GM21360 (cell line): Measurements from ENCODE around the gene UROS.

ENCODE experiments used
- ATAC-seq: cut with Tn5 transposase; IDR thresholded peaks from one replicate; pipeline ENCODE4 v1.9.1; 2021; ENCODE audit warnings: mild to moderate bottlenecking, moderate library complexity; ENCODE audit not compliant: unreplicated experiment

UROS gene

DNA sequence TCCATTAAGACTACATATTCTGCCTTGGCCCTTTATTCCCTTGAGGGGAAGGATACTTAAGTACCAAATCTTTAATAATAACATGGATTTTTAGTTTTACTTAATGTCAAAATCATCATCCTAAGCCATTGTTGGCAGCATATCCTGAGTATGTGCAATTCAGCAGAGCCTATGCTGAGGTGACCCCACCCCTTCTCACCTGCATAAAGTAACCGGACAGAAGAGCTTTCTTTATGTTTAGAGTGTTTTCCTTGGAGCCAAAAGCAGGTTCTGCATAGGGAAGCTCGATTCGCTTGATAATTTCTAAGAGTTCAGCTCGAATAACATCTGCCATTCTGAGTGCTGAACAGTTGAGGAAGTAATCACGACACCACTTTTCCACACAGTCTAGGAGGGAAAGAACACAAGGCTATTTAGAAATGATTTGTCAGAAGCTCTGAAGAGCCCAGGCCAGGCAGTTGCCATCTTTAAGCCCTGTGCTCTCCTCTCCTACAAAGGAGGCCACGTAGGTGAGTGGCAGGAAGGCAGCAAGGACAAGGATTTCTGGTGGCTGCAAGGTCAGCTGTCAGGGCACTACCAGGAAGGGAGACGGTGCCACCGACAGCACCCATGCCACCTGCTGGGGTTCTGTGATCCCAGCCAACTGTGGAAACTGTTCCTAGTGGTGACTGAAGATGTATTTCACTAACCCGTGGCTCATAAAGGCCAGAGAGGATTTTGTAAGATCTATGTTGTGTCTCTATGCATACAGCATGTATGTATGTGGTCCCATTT lies 15.9 kb upstream of the UROS start:
- no peak for ATAC-seq

GRCh38 chr10:125836746-125837145 lies 13.7 kb upstream of the UROS start:
- no peak for ATAC-seq

DNA sequence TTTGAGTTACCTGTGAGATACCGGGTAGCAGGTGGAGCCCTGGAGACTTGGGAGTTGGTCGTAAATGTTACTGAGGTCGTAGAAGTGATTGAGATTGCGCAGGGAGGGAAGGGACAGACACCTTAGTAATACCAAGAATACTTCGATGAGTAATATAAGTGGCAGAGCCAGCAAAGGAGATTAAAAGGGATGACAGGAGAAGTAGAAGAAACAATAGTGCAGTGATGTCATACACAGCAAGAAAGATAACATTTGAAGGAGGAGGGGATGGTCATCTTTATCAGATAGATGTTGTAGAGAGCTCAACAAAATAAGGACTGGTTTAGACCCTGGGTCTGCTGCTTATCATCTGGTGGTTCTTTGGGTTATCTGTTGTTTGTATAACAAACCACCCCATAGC lies 5.3 kb upstream of the UROS start:
- ATAC-seq: no peak

DNA sequence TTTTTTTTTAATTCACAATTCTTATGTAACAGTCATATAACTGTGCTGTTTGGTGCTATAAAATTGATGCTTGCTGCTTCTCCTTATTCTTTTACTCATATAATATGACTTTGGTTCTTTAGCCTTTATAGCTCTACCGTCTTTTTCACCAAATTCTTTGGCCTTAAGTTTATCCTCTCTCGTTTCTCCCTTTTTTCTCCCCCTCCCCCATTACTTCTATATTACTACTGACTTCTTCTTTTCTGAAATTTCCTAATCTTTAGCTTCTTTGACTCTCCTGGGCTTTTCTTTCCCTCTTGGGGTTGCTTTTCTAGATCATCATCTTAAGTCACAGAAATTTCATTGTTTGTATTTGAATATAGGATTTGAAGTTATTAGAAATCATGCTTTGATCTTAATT lies 4.1 kb upstream of the UROS start:
- no peak for ATAC-seq

DNA sequence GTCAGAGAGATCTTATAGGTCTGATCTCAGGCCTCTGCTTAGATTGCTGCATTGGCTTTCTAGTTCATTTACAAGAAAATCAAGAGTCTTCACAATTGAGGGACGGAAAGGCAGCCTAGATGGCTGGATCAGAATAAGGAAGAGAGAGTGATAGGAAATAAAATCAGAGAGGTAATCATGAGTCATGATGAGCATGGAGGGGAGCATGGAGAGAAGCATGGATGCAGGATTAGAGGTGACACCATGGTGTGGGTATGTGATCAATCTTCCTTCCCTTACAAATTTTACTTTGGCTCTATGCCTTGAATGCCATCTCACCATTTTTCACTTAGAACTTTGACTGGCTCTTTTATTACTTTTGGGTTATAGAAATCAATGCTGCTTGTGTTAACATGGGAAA lies 1.7 kb upstream of the UROS start:
- no peak for ATAC-seq

- ATAC-seq: peak; percentile 0
These were observed 699 bp upstream of the UROS start for GRCh38 chr10:125823663-125824251.

DNA sequence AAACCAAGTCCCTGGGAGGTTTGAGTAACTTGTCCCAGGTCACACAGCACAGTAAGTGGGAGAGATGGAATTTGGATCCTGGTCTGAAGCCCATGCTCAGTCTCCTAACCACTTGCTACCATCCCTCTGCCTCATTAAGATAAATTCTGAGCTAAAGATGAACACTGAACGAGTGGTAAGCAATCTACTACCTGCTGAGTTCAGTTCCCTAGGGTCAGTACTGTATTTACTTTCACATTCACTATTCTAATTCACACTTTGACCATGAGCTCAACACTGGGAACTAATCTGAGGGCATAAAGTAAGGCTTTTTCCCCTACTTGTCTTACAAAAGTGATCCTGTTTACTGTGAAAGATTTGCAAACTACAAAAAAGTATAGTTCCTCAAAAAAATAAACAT lies 2.4 kb downstream of the UROS start:
- ATAC-seq: peak; percentile 33

DNA sequence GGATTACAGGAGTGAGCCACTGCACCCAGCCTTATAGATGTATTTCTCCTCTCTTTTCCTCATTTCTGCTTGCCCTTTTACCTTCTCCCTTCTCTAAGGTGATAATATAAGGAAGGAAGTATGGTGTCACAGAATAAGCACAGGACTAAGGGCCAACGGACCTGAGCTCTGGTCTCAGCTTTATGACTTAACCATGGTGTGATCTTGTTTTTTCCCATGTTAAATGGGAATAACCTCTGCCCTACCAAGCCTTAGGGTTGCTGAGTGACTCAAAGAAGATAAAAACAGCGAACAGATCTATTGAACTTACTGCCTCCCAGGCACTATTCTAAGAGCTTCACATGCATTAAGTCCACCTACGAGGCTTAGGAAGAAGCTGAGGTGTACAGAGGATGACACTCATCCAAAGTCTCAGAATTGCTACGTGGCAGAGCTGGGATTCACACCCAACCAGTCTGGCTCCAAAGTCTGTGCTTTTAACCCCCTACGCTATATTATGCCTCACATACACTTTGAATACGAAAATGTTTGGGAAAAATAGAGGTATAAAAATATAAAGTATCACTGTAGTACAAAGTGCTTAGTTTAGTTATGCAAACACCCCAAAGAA lies 5.6 kb downstream of the UROS start:
- no peak for ATAC-seq

- ATAC-seq: no peak
These were observed 6.5 kb downstream of the UROS start for GRCh38 chr10:125816548-125816947.

- no peak for ATAC-seq
These were observed 7.3 kb downstream of the UROS start for GRCh38 chr10:125815764-125816163.

GRCh38 chr10:125812128-125812750 lies 10.8 kb downstream of the UROS start:
- no peak for ATAC-seq

DNA sequence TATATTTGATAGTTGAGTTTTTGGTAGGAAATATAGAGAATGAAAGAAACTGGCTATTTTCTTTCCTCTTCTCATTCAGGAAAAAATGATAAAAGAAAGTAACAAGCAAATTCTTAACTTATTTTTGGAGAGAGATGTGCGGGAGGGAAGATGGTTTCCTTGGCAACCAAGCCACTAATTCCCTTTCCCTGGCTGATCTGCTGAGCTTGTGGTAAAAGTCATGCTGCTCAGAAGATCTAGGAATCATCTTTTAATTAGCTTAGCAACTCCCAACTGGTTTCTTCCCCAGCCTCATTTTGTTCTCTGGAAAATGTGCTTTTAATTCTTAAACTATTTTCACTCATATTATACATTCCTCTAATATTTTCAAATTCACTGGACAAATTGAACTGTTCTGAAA lies 11.8 kb downstream of the UROS start:
- no peak for ATAC-seq

DNA sequence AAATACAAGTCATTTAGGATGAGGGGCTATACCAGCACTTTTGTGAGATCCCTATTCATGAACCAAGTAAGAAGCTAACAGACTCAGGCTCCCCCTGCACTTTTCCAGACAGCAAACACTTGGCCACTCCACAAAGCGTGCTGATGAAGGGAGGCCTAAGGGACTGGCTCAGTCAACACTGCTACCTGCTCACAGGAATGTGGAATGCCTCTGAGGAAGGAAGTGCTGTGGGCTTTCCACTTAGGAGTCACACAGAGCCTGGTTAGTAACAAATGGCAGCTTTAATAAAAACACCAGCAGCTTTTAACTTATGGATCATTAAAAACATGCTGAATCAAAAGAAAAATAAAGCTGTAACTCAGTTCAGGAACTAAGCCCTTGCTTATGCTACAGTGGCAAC lies 15.0 kb downstream of the UROS start:
- ATAC-seq: no peak

DNA sequence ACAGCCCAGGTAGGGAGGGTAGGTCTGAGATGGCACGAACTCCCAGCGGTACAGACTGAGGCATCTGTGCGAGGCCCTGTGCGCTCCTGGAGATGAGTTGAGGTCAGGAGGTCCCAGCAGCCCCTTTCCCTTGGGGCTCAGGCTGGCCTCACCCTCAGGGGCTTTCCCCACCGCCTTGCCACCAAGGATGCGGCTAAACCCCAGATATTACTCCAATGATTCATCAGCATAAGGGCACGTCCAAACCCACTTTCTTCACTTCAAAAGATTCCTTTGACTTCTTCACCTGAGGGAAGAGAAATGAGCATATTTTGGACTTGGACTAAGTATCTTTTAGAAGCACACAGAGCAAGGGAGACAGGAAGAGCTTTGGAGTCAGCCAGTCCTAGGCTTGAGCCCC lies 20.3 kb downstream of the UROS start:
- ATAC-seq: no peak

DNA sequence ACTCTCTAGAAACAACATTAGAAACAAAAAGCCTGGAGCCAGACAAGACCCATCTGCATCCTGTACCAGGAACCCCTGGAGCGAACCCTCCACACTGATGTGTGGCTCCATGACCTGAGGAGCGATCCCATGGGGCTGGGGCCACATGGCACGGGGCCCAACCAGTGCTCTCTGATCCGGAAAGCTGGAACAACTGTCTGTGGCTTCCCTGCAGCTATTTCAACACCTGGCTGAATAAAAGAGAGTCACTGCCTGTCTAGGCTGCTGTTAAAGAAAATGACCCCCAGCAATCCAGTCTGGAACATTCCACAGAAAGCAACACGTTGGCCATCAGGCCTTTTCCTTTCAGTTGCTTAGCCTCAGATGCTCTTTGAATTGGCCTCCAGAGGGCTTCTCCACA lies 20.9 kb downstream of the UROS start:
- no peak for ATAC-seq

DNA sequence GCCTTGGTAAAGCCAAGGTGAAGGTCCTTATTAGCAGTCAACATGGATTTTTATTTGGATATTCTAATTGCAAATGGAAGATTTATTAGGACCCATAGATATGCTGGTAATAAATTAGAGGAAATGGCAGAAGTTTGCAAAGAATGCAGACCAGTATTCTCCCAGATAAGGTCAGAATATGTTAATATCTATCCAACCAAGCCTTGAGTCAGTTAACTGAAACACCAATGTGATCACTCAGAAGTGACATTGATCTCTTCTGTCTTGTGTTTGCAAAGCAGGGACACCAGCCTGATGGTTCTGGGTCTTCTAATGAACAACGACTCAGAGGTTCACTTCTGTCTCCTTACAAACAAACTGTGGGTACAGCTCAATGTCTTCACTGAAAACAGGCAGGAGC lies 21.5 kb downstream of the UROS start:
- ATAC-seq: no peak

- no peak for ATAC-seq
These were observed 23.4 kb downstream of the UROS start for GRCh38 chr10:125799451-125800182.

- no peak for ATAC-seq
These were observed 24.9 kb downstream of the UROS start for GRCh38 chr10:125797994-125798662.

DNA sequence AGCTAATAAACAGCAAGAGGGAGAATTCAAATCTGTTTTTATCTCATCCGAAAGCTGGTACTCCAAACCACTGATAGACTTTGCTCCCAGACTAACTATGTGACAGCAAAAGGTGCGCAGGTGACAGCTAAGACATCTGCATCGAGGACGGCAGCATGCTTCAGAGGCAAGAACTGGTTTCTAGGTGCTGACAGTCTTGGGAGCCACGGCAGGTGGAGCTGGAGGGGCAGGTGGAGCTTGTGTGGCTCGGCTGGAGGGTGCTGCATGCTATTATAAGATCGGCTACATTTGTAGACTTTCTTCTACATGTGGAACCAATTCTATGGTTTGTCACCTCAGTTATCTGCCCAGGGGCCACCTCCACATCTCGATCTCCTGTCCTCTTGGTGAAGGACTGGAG lies 25.6 kb downstream of the UROS start:
- no peak for ATAC-seq

GRCh38 chr10:125795637-125796190 lies 27.3 kb downstream of the UROS start:
- ATAC-seq: no peak
